ENCODE data around the gene DLG2. TPM values are rescaled to one million over a fixed set of nuclear protein-coding genes. Genes with fewer than 3 reads are reported as not detected.

Gene DLG2
- total and polyA plus RNA-seq, 2 of the 4 experiments (the other 2 are of a cell fraction) = 0.31 to 0.36 TPM

DNA sequence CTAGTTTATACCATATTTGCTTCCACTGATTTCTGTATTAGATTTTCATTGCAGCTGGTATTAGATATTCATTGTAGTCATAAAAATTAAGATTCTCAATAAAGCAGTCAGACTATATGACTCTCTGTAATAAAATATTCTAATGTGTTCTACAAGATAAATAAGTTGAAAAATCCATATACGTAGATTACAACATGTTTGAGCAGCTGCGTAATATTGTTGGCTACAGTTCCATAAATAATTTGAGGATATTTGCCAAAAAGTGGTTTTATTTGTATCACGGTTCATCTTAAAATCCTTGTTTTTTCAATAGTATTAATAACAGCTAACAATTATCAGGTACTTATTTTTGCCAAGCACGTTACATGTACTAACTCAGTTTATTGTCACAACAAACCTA, 1672.4 kb downstream of the DLG2 start:
- no CpG with 5 or more reads among the region's 4 CpGs for WGBS, 2 experiments (ENCODE audit: extremely low coverage in 2 of 2, insufficient read length in 1 of 2)
- H3K27ac ChIP-seq (ENCODE audit: insufficient read depth, low read length) = no peak overlapping the region
- no TSS peak for BruUV-seq (replicated peaks)
- DNase-seq = no peak
- H3K9me1 ChIP-seq (ENCODE audit: insufficient read depth, low read length) = no peaks in the 10 kb centered on the region
- H2BK120ac ChIP-seq (ENCODE audit: low read depth, low read length) = no peak overlapping the region
- no peaks in the 10 kb centered on the region for H3K27me3 ChIP-seq (ENCODE audit: control insufficient read depth, insufficient read depth, low read length)
- no peak overlapping the region for H3K56ac ChIP-seq (ENCODE audit: extremely low read depth, insufficient read depth, low read length)
- no peak overlapping the region for H2AK9ac ChIP-seq (replicated peaks; ENCODE audit: low read depth, low read length, poor library complexity)
- no peaks in the 10 kb centered on the region for H3K79me1 ChIP-seq (ENCODE audit: low read depth in 1 of 2, low read length in 2 of 2)
- H3K18ac ChIP-seq (ENCODE audit: low read depth, low read length) = no peak overlapping the region
- no peak overlapping the region for H4K91ac ChIP-seq (ENCODE audit: insufficient read depth, low read depth, low read length)
- TF ChIP-seq RAD21 (IDR thresholded peaks at IDR 0.05; ENCODE audit: low read length) (no peak), NFE2L2 (IDR thresholded peaks at IDR 0.05; ENCODE audit: low read depth, low read length) (no peak), SMC3 (IDR thresholded peaks at IDR 0.05; ENCODE audit: low read depth, low read length) (no peak), CHD1 (IDR thresholded peaks at IDR 0.05; ENCODE audit: low read depth, low read length) (no peak), FOS (IDR thresholded peaks at IDR 0.05; ENCODE audit: low read depth, low read length) (no peak)
- TF ChIP-seq, protein P1, sequence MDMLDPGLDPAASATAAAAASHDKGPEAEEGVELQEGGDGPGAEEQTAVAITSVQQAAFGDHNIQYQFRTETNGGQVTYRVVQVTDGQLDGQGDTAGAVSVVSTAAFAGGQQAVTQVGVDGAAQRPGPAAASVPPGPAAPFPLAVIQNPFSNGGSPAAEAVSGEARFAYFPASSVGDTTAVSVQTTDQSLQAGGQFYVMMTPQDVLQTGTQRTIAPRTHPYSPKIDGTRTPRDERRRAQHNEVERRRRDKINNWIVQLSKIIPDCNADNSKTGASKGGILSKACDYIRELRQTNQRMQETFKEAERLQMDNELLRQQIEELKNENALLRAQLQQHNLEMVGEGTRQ (IDR thresholded peaks at IDR 0.05; ENCODE audit: low read depth, low read length) = no peak
- TF ChIP-seq, protein P2, sequence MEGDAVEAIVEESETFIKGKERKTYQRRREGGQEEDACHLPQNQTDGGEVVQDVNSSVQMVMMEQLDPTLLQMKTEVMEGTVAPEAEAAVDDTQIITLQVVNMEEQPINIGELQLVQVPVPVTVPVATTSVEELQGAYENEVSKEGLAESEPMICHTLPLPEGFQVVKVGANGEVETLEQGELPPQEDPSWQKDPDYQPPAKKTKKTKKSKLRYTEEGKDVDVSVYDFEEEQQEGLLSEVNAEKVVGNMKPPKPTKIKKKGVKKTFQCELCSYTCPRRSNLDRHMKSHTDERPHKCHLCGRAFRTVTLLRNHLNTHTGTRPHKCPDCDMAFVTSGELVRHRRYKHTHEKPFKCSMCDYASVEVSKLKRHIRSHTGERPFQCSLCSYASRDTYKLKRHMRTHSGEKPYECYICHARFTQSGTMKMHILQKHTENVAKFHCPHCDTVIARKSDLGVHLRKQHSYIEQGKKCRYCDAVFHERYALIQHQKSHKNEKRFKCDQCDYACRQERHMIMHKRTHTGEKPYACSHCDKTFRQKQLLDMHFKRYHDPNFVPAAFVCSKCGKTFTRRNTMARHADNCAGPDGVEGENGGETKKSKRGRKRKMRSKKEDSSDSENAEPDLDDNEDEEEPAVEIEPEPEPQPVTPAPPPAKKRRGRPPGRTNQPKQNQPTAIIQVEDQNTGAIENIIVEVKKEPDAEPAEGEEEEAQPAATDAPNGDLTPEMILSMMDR (conservative IDR thresholded peaks at IDR 0.05; ENCODE audit: low read depth, low read length) = no peak
- H3K9me3 ChIP-seq (ENCODE audit: control insufficient read depth, insufficient read depth, low read length) = no peaks in the 10 kb centered on the region; the same call in 1 of the 2 replicates
- H3K4me2 ChIP-seq (ENCODE audit: low read depth, low read length) = no peak overlapping the region
- no peaks in the 10 kb centered on the region for H4K20me1 ChIP-seq (ENCODE audit: insufficient read depth, low read length)
- H2BK20ac ChIP-seq (ENCODE audit: low read depth, low read length) = no peak overlapping the region
- no peak overlapping the region for H4K5ac ChIP-seq (ENCODE audit: low read depth, low read length)
- no peak overlapping the region for H3K4me3 ChIP-seq (ENCODE audit: insufficient read depth, low read depth, low read length)
- in situ Hi-C loops (cut with MboI; ENCODE audit: low sequenced_read_pairs) (no loop called here), intact Hi-C loops (cut with micrococcal nuclease) (no loop called here), dilution Hi-C loops (cut with HindIII; ENCODE audit: low sequenced_read_pairs, unreplicated experiment) (no loop called here)
- no peak overlapping the region for H2AK5ac ChIP-seq (ENCODE audit: low read depth, low read length)
- H3K9ac ChIP-seq (ENCODE audit: low read depth, low read length) = no peak overlapping the region
- H3K4me1 ChIP-seq (ENCODE audit: control insufficient read depth, insufficient read depth, low read length) = no peaks in the 10 kb centered on the region
- H3K4ac ChIP-seq (ENCODE audit: low read depth, low read length) = no peak overlapping the region
- H2BK5ac ChIP-seq (ENCODE audit: low read depth, low read length, poor library complexity, severe bottlenecking) = no peak overlapping the region
- ChIA-PET POLR2A (ENCODE audit: unreplicated experiment) (no interaction called here), CTCF (no interaction called here)
- H4K8ac ChIP-seq (ENCODE audit: low read depth in 2 of 2, low read length in 2 of 2) = no peak overlapping the region
- H3K14ac ChIP-seq (replicated peaks; ENCODE audit: low read depth, low read length) = no peak overlapping the region
- H2AFZ ChIP-seq (replicated peaks; ENCODE audit: low read length, poor library complexity) = no peak overlapping the region
- H3K23ac ChIP-seq (ENCODE audit: low read depth, low read length) = no peak overlapping the region
- ATAC-seq (ENCODE audit: low read depth) = no peak
- H3K36me3 ChIP-seq (ENCODE audit: control insufficient read depth, insufficient read depth, low read length) = no peaks in the 10 kb centered on the region
- H2BK15ac ChIP-seq (ENCODE audit: low read depth, low read length) = no peak overlapping the region

All from IMR-90 (cell line).